A673 (cell line): Measurements from ENCODE around the gene MDM4.

Experiments
- CTCF ChIP-seq: fragments of 300-800, 200-600 bp; sonication (generic); conservative IDR thresholded peaks from 2 replicates; pipeline ENCODE4 v1.5.1; 2017; ENCODE audit warnings: low read depth, mild to moderate bottlenecking, antibody characterized with exemption, low read length, moderate library complexity, mixed read lengths
- EZH2 ChIP-seq: fragments of 200-600 bp; sonication (generic); IDR thresholded peaks from 2 replicates; pipeline ENCODE4 v1.6.1; 2017; ENCODE audit warnings: borderline replicate concordance, low read depth, mild to moderate bottlenecking, mixed read lengths, antibody characterized with exemption, low read length; ENCODE audit not compliant: poor library complexity, severe bottlenecking

- no peak for TF ChIP-seq CTCF
- TF ChIP-seq EZH2, result no peak
These were observed 14.7 kb downstream of the MDM4 start for GRCh38 chr1:204530932-204531331.
